Osteoblast (primary cell): ENCODE measurements around the gene HSPBP1. TPM values are rescaled to one million over a fixed set of nuclear protein-coding genes. Genes with fewer than 3 reads are reported as not detected.

Experiments used
- DNase-seq: peaks from one replicate; pipeline ENCODE4 v3.0.0; 2011; ENCODE audit warnings: low spot score, mixed read lengths; ENCODE audit not compliant: insufficient read length; ENCODE audit errors: missing footprints
- H2AFZ ChIP-seq: 2 replicates; pipeline ENCODE4 v1.6.0; 2011; ENCODE audit warnings: mild to moderate bottlenecking, low read length
- H3K27ac ChIP-seq: 2 replicates; pipeline ENCODE4 v1.5.1; 2011; ENCODE audit warnings: mild to moderate bottlenecking, low read depth, low read length, moderate library complexity
- H3K27me3 ChIP-seq: 2 replicates; pipeline ENCODE4 v1.6.0; 2012; ENCODE audit warnings: mild to moderate bottlenecking, control low read depth, inconsistent platforms, low read length, moderate library complexity; ENCODE audit not compliant: insufficient read depth
- H3K36me3 ChIP-seq: 2 replicates; pipeline ENCODE4 v1.5.1; 2011; ENCODE audit warnings: mild to moderate bottlenecking, low read length, control low read depth, moderate library complexity; ENCODE audit not compliant: insufficient read depth
- H3K4me1 ChIP-seq: 2 replicates; pipeline ENCODE4 v1.5.1; 2011; ENCODE audit warnings: mild to moderate bottlenecking, low read length, control low read depth, moderate library complexity; ENCODE audit not compliant: insufficient read depth
- H3K4me2 ChIP-seq: 2 replicates; pipeline ENCODE4 v1.6.0; 2011; ENCODE audit warnings: mild to moderate bottlenecking, low read length; ENCODE audit not compliant: insufficient read depth
- H3K4me3 ChIP-seq: fragments of 200-600 bp; sonication (generic); 3 replicates; pipeline ENCODE4 v1.5.1; 2012; ENCODE audit warnings: mild to moderate bottlenecking, low read length, inconsistent platforms; ENCODE audit not compliant: insufficient read depth
- H3K79me2 ChIP-seq: 2 replicates; pipeline ENCODE4 v1.6.0; 2012; ENCODE audit warnings: mild to moderate bottlenecking, low read length, control low read depth, inconsistent platforms; ENCODE audit not compliant: insufficient read depth
- H3K9me3 ChIP-seq: 2 replicates; pipeline ENCODE4 v1.5.1; 2011; ENCODE audit warnings: low read depth, low read length, control low read depth
- H4K20me1 ChIP-seq: 2 replicates; pipeline ENCODE4 v1.6.0; 2012; ENCODE audit warnings: mild to moderate bottlenecking, low read length, control low read depth; ENCODE audit not compliant: insufficient read depth
- CTCF ChIP-seq: IDR thresholded peaks from 2 replicates; pipeline ENCODE4 v1.5.1; 2011; ENCODE audit warnings: mild to moderate bottlenecking, low read depth, low read length, moderate library complexity; ENCODE audit errors: extremely low read depth
- total RNA-seq: library from RNA; depleted of rRNA; stranded (reverse); fragments of >200 nt; gene quantifications from 2 replicates; pipeline ENCODE4 v1.2.3, GENCODE V29; 2012

HSPBP1 gene
- total RNA-seq, 1 donor: 26.4 TPM

- DNase-seq: peak; percentile 36
- H2AFZ ChIP-seq: no peak overlapping the region
- H3K9me3 ChIP-seq: no peaks in the 10 kb centered on the region
- H3K4me2 ChIP-seq: no peak overlapping the region
- no peaks in the 10 kb centered on the region for H3K27me3 ChIP-seq
- no peaks in the 10 kb centered on the region for H3K36me3 ChIP-seq
- H3K4me3 ChIP-seq: no peak overlapping the region
- peaks cover 1% of the 10 kb centered on the region for H3K4me1 ChIP-seq
- H3K79me2 ChIP-seq: no peaks in the 10 kb centered on the region
- no peaks in the 10 kb centered on the region for H4K20me1 ChIP-seq
- no peak overlapping the region for H3K27ac ChIP-seq
- TF ChIP-seq CTCF: no peak
Observed at GRCh38 chr19:55322204-55322885, 42.4 kb upstream of the HSPBP1 start.

- no peaks in the 10 kb centered on the region for H3K79me2 ChIP-seq
- no peak for TF ChIP-seq CTCF
- H3K9me3 ChIP-seq: no peaks in the 10 kb centered on the region
- H3K4me2 ChIP-seq: no peak overlapping the region
- H3K36me3 ChIP-seq: no peaks in the 10 kb centered on the region
- H3K4me3 ChIP-seq: no peak overlapping the region
- no peaks in the 10 kb centered on the region for H3K27me3 ChIP-seq
- no peaks in the 10 kb centered on the region for H4K20me1 ChIP-seq
- no peak overlapping the region for H2AFZ ChIP-seq
- H3K4me1 ChIP-seq: no peaks in the 10 kb centered on the region
- DNase-seq: peak; percentile 17
- no peak overlapping the region for H3K27ac ChIP-seq
Observed at GRCh38 chr19:55321466-55322137, 41.7 kb upstream of the HSPBP1 start.

- Histone ChIP-seq H3K4me2 (no peak overlapping the region), H3K36me3 (no peaks in the 10 kb centered on the region), H4K20me1 (no peaks in the 10 kb centered on the region), H3K9me3 (no peaks in the 10 kb centered on the region), H3K4me1 (no peaks in the 10 kb centered on the region), H3K27me3 (no peaks in the 10 kb centered on the region), H3K27ac (no peak overlapping the region), H3K4me3 (no peak overlapping the region), H3K79me2 (no peaks in the 10 kb centered on the region), H2AFZ (no peak overlapping the region)
- DNase-seq: peak; percentile 68
- TF ChIP-seq CTCF: no peak
Observed at GRCh38 chr19:55320844-55321419, 41.0 kb upstream of the HSPBP1 start.

- Histone ChIP-seq H3K4me1 (no peaks in the 10 kb centered on the region), H3K4me2 (no peak overlapping the region), H3K27ac (no peak overlapping the region), H3K79me2 (no peaks in the 10 kb centered on the region), H3K4me3 (no peak overlapping the region), H2AFZ (peak overlapping the region; percentile 53), H3K27me3 (no peaks in the 10 kb centered on the region), H3K9me3 (no peaks in the 10 kb centered on the region), H4K20me1 (no peaks in the 10 kb centered on the region), H3K36me3 (no peaks in the 10 kb centered on the region)
- TF ChIP-seq CTCF: no peak
- DNase-seq: peak; percentile 95
Observed at GRCh38 chr19:55319785-55320184, 39.9 kb upstream of the HSPBP1 start.
